Tibial nerve (tissue), 4 donors: Measurements from ENCODE around the gene ALPL.

Experiments
- EP300 ChIP-seq, 2 donors: sonication (generic); formaldehyde crosslinking; IDR thresholded peaks; one replicate each; pipeline ENCODE4 v1.6.1; 2017; ENCODE audit warnings: antibody characterized with exemption in 2 of 2, mild to moderate bottlenecking in 1 of 2
- POLR2A ChIP-seq, 2 donors: fragments of 450-650 bp; IDR thresholded peaks; one replicate each; pipeline ENCODE4 v1.6.1; 2017; ENCODE audit warnings: antibody characterized with exemption in 2 of 2, mild to moderate bottlenecking in 2 of 2, moderate library complexity in 2 of 2
- TF ChIP-seq, protein P1 (sequence below), 5 experiments: fragments of 200-600 bp in 3 of 5; fragments of 450-650 bp in 2 of 5; sonication (generic) in 3 of 5; IDR thresholded peaks; one replicate each; pipeline ENCODE4 v1.5.1; 2016 to 2019; ENCODE audit warnings: antibody characterized with exemption in 5 of 5, mild to moderate bottlenecking in 3 of 5, moderate library complexity in 2 of 5

DNA sequence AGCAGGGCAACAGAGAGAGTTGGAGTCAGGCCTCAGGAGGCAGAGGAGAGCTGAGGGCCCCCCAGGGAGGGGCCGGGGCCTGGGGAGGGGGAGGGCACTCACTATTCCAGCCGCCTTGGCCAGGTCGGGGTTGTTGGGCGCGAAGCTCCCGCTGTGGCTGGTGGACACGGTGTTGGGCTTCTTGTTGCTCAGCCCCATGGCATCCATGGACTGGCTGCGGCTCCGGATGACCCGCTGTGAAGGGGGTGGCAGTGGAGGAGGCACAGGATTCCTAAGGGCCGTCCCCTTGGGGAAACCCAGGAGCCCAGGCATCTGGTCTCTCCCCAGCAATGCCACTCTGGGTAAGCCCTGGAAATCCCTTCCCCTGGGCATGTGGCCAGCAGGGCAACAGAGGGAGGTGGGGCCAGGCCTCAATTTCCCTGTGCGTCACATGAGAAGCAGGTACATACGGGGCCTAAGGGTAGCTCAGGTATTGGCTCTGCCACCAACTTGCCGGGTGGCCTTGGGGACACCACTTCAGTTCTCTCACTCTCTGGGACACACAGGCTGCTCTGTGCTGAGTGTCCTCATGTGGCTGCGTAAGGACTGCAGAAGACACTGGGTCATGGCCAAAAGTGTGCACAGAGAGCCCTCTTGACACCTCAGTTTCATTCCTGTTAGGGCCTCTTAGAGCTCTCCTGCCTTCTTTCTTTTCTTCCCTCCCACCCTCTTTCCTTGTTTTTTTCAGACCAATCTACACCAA lies 96.9 kb downstream of the ALPL start:
- TF ChIP-seq EP300 (IDR thresholded peaks at IDR 0.05): no peak
- TF ChIP-seq POLR2A (IDR thresholded peaks at IDR 0.05): no peak
- TF ChIP-seq, protein P1, sequence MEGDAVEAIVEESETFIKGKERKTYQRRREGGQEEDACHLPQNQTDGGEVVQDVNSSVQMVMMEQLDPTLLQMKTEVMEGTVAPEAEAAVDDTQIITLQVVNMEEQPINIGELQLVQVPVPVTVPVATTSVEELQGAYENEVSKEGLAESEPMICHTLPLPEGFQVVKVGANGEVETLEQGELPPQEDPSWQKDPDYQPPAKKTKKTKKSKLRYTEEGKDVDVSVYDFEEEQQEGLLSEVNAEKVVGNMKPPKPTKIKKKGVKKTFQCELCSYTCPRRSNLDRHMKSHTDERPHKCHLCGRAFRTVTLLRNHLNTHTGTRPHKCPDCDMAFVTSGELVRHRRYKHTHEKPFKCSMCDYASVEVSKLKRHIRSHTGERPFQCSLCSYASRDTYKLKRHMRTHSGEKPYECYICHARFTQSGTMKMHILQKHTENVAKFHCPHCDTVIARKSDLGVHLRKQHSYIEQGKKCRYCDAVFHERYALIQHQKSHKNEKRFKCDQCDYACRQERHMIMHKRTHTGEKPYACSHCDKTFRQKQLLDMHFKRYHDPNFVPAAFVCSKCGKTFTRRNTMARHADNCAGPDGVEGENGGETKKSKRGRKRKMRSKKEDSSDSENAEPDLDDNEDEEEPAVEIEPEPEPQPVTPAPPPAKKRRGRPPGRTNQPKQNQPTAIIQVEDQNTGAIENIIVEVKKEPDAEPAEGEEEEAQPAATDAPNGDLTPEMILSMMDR (IDR thresholded peaks at IDR 0.05): no peak
